Measurements from ENCODE around the gene MYO10.

The MYO10 gene

DNA sequence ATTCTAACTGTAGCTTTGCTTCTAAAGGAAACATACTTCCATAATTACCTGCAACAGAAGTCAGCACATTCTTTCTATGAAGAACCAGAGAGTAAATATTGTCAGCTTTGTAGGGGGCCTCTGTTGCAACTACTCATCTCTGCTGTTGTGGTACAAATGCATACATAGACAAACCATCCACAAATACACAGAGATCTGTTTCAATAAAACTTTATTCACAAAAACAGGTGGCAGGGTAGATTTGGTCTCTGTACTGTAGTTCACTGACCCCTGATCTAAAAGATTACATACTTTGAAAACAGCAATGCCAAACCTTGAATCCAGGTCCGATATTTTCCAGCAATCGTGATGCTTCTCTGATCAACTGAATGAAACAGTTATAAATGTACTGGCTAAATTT is 274.4 kb downstream of the MYO10 start:
- Histone ChIP-seq H3K79me2 (ENCODE audit: insufficient read depth, low read length) (no peaks in the 10 kb centered on the region), H3K27me3 (ENCODE audit: insufficient read depth, low read length, poor library complexity) (no peaks in the 10 kb centered on the region), H4K20me1 (ENCODE audit: insufficient read depth, low read length) (no peaks in the 10 kb centered on the region), H3K4me3 (ENCODE audit: low read depth in 1 of 2, low read length in 2 of 2) (no peak overlapping the region), H3K27ac (ENCODE audit: low read length) (no peak overlapping the region), H3K36me3 (ENCODE audit: insufficient read depth, low read length) (no peaks in the 10 kb centered on the region), H3K4me2 (ENCODE audit: insufficient read depth, low read length) (no peak overlapping the region), H3K9ac (ENCODE audit: low read depth, low read length) (no peak overlapping the region), H3K9me3 (ENCODE audit: insufficient read depth, low read length, severe bottlenecking) (no peaks in the 10 kb centered on the region), H2AFZ (ENCODE audit: low read depth, low read length) (no peak overlapping the region), H3K4me1 (ENCODE audit: insufficient read depth, low read length) (no peaks in the 10 kb centered on the region)
- no peak for TF ChIP-seq EZH2 (IDR thresholded peaks at IDR 0.05; ENCODE audit: borderline replicate concordance, low read depth, low read length, severe bottlenecking)
- TF ChIP-seq, protein P1, sequence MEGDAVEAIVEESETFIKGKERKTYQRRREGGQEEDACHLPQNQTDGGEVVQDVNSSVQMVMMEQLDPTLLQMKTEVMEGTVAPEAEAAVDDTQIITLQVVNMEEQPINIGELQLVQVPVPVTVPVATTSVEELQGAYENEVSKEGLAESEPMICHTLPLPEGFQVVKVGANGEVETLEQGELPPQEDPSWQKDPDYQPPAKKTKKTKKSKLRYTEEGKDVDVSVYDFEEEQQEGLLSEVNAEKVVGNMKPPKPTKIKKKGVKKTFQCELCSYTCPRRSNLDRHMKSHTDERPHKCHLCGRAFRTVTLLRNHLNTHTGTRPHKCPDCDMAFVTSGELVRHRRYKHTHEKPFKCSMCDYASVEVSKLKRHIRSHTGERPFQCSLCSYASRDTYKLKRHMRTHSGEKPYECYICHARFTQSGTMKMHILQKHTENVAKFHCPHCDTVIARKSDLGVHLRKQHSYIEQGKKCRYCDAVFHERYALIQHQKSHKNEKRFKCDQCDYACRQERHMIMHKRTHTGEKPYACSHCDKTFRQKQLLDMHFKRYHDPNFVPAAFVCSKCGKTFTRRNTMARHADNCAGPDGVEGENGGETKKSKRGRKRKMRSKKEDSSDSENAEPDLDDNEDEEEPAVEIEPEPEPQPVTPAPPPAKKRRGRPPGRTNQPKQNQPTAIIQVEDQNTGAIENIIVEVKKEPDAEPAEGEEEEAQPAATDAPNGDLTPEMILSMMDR (IDR thresholded peaks at IDR 0.05; ENCODE audit: borderline replicate concordance, extremely low read depth, low read length, poor library complexity, severe bottlenecking) = no peak
- DNase-seq = no peak
- no peak for ATAC-seq (ENCODE audit: insufficient read depth, low read depth)

- no peaks in the 10 kb centered on the region for H3K9me3 ChIP-seq (ENCODE audit: insufficient read depth, low read length, severe bottlenecking)
- no peaks in the 10 kb centered on the region for H3K36me3 ChIP-seq (ENCODE audit: insufficient read depth, low read length)
- no peak overlapping the region for H3K9ac ChIP-seq (ENCODE audit: low read depth, low read length)
- TF ChIP-seq, protein P1 (IDR thresholded peaks at IDR 0.05; ENCODE audit: borderline replicate concordance, extremely low read depth, low read length, poor library complexity, severe bottlenecking) = no peak
- TF ChIP-seq EZH2 (IDR thresholded peaks at IDR 0.05; ENCODE audit: borderline replicate concordance, low read depth, low read length, severe bottlenecking) = no peak
- H3K79me2 ChIP-seq (ENCODE audit: insufficient read depth, low read length) = no peaks in the 10 kb centered on the region
- H3K4me3 ChIP-seq (ENCODE audit: low read depth in 1 of 2, low read length in 2 of 2) = no peak overlapping the region
- H4K20me1 ChIP-seq (ENCODE audit: insufficient read depth, low read length) = no peaks in the 10 kb centered on the region
- no peak overlapping the region for H3K27ac ChIP-seq (ENCODE audit: low read length)
- ATAC-seq (ENCODE audit: insufficient read depth, low read depth) = no peak
- no peaks in the 10 kb centered on the region for H3K27me3 ChIP-seq (ENCODE audit: insufficient read depth, low read length, poor library complexity)
- no peak overlapping the region for H3K4me2 ChIP-seq (ENCODE audit: insufficient read depth, low read length)
- H2AFZ ChIP-seq (ENCODE audit: low read depth, low read length) = no peak overlapping the region
- no peaks in the 10 kb centered on the region for H3K4me1 ChIP-seq (ENCODE audit: insufficient read depth, low read length)
- no peak for DNase-seq
These were observed 275.1 kb downstream of the MYO10 start for GRCh38 chr5:16660982-16661381.

- H2AFZ ChIP-seq (ENCODE audit: low read depth, low read length) = no peak overlapping the region
- no peaks in the 10 kb centered on the region for H3K9me3 ChIP-seq (ENCODE audit: insufficient read depth, low read length, severe bottlenecking)
- H3K36me3 ChIP-seq (ENCODE audit: insufficient read depth, low read length) = no peaks in the 10 kb centered on the region
- TF ChIP-seq, protein P1 (IDR thresholded peaks at IDR 0.05; ENCODE audit: borderline replicate concordance, extremely low read depth, low read length, poor library complexity, severe bottlenecking) = no peak
- no peak for TF ChIP-seq EZH2 (IDR thresholded peaks at IDR 0.05; ENCODE audit: borderline replicate concordance, low read depth, low read length, severe bottlenecking)
- no peak for DNase-seq
- H3K4me2 ChIP-seq (ENCODE audit: insufficient read depth, low read length) = no peak overlapping the region
- H4K20me1 ChIP-seq (ENCODE audit: insufficient read depth, low read length) = no peaks in the 10 kb centered on the region
- no peak overlapping the region for H3K27ac ChIP-seq (ENCODE audit: low read length)
- no peaks in the 10 kb centered on the region for H3K79me2 ChIP-seq (ENCODE audit: insufficient read depth, low read length)
- H3K4me3 ChIP-seq (ENCODE audit: low read depth in 1 of 2, low read length in 2 of 2) = no peak overlapping the region
- no peaks in the 10 kb centered on the region for H3K4me1 ChIP-seq (ENCODE audit: insufficient read depth, low read length)
- H3K9ac ChIP-seq (ENCODE audit: low read depth, low read length) = no peak overlapping the region
- no peak for ATAC-seq (ENCODE audit: insufficient read depth, low read depth)
- H3K27me3 ChIP-seq (ENCODE audit: insufficient read depth, low read length, poor library complexity) = no peaks in the 10 kb centered on the region
These were observed 276.6 kb downstream of the MYO10 start for GRCh38 chr5:16659536-16659935.
